NK-92 (cell line): ENCODE results near the gene PRKACA.

Experiments
- DNase-seq: peaks from one replicate; lab custom pipeline; 2025; ENCODE audit not compliant: unreplicated experiment; lab: John Stamatoyannopoulos, UW

PRKACA gene

DNA sequence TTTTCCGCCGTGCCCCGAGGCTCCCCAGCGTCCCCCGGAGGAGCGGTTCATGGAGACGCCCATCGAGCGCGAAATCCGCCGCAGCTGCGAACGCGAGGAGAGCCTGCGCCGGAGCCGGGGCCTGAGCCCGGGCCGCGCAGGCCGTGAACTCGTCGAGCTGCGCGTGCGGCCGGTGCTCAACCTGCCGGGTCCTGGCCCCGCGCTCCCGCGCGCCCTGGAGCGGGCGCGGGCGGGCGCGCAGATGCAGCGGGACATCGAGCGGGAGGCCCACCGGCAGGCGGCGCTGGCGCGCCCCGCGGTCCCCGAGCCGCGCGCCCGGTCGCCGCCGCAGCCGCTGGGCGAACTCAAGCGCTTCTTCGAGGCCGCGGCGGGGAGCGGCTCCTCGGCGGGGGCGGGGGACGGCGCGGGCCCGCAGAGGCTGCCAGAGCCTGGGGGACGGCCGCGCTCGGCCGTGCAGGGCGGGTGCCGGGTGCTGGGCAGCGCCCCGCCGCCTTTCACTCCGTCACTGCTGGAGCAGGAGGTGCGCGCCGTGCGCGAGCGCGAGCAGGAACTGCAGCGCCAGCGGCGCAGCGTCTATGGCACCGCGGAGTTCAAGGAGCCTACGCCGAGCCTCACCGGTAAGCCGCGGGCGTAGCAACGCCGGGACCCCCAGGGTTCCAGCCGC lies 44.2 kb downstream of the PRKACA start:
- DNase-seq, result no peak

DNA sequence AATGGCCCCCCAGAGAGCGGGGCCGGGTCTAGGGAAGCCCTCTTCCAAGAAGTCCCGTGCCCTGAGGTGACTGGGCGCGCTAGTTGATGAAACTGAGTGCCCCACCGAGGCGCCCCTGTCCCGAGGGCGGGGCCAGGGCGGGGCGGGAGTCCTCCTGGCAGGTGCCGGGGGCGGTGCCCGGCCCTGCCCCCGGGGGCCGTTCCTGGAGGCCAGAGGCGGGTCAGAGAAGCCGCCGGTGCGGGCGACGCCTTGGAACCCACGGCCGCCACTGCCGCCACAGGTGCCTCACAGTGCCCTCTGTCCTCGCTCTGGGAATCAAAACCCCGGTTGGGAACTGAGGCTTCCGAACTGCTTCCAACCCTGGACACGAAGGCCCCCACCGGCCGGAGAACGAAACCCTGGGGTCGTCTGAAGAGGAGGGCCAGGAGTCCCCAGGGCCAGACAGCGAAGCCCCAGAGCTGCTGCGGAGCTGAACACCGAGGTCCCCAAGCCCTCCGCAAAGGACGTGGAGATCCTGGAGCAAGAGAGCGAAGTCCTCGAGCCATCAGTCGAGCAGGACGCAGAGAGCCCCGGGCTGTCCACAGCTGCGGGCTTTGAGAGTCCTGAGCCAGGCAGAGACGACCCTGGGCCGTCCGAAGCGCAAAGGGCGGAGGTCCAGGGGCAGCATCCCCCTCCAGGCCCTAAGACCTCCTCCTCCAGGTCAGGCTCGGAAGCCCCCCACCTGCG lies 44.9 kb downstream of the PRKACA start, which contains the start of gene MISP3:
TSS of gene MISP3 (plus strand) at position 252 of the 726 bp plus-strand sequence. CDS start 524 bp downstream, outside the sequence.
- no peak for DNase-seq

DNA sequence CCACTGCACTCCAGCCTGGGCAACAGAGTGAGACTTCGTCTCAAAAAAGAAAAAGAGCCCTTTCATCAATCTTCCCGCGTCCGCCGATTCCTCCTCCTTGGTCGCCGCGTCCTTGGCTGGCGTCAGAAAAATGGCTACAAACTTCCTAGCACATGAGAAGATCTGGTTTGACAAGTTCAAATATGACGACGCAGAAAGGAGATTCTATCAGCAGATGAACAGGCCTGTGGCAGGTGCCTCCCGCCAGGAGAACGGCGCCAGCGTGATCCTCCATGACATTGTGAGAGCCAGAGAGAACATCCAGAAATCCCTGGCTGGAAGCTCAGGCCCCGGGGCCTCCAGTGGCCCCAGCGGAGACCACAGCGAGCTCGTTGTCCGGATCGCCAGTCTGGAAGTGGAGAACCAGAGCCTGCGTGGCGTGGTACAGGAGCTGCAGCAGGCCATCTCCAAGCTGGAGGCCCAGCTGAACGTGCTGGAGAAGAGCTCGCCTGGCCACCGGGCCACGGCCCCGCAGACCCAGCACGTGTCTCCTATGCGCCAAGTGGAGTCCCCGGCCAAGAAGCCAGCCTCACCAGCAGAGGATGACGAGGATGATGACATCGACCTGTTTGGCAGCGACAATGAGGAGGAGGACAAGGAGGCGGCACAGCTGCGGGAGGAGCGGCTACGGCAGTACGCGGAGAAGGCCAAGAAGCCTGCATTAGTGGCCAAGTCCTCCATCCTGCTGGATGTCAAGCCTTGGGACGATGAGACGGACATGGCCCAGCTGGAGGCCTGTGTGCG lies 47.1 kb downstream of the PRKACA start:
- DNase-seq, result no peak

DNA sequence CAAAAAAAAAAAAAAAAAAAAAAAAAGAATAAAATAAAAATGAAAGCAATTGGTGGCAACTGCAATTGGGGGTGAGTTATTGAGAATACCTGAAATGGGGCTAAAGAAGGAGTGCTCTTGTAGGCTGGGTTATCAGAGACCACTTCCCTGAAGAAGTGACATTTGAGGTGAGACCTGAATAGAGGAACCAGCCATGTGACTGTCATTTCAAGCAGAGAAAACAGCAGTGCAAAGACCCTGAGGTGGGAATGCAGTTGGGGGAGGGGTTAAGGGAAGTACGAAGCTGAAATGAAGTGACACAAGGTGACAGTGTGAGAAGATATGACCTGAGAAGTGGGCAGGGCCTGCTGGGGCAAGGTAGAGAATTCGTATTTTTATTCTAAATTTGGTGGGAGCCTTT lies 51.4 kb downstream of the PRKACA start:
- DNase-seq, result no peak

DNA sequence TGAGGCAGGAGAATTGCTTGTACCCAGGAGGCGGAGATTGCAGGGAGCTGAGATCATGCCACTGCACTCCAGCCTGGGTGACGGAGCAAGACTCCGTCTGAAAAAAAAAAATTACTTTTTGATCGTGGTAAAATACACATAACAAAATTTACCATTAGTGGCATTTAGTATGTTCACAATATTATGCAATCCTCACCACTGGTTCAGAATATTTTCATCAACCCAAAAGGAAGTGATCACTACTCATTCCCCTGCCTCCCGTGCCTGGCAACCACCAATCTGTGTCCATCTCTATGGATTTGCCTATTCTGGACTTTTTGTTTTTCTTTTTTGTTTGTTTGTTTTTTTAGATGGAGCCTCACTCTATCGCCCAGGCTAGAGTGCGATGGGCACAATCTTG lies 54.5 kb downstream of the PRKACA start:
- no peak for DNase-seq

DNA sequence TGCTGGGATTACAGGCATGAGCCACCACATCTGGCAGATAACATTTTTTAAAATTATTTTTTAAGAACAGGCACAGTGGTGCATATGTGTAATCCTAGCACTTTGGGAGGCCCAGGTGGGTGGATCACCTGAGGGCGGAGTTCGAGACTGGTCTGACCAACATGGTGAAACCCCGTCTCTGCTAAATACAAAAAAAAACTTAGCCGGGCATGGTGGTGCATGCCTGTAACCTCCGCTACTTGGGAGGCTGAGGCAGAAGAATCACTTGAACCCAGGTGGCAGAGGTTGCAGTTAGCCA lies 55.1 kb downstream of the PRKACA start:
- no peak for DNase-seq

DNA sequence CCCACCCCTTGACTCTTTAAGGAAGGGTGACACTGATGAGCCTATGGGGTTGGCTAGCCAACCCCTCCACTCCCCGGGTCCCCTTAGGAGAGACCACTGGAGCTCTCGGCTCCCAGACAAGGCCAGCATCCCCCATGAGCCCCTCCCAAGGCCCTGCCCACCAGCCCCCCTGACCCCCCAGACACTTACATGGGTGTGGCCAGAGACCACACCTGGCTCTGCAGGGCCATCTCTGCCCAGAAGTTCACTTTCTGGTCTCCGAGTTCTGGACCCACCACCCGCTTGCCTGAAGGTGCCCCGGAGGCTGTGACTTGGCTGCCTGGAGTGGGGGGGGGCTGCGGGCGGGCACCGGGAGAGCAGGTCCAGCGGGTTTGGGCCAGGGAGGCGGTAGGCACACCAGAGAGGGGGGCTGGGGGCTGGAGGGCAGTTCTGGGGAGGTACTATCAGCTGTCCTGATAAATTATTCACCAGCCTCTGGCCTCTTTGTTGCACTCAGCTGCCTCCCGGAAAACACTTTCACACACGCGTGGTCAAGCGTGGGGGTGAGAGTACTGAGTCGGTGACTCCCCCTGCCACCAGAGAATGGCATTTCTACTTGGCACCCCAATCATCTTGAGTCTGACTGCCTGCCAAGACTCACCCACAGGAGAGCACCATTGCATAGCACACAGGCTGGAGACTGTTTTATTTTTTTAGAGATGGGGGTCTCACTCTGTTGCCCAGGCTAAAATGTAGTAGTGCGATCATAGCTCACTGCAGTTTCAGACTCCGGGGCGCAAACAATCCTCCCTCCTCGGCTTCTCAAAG lies 55.6 kb downstream of the PRKACA start, which contains the start of gene PALM3:
TSS of gene PALM3 (minus strand) at position 326 of the 807 bp plus-strand sequence. CDS start at position 230, 96 bp downstream.
- DNase-seq, result no peak

DNA sequence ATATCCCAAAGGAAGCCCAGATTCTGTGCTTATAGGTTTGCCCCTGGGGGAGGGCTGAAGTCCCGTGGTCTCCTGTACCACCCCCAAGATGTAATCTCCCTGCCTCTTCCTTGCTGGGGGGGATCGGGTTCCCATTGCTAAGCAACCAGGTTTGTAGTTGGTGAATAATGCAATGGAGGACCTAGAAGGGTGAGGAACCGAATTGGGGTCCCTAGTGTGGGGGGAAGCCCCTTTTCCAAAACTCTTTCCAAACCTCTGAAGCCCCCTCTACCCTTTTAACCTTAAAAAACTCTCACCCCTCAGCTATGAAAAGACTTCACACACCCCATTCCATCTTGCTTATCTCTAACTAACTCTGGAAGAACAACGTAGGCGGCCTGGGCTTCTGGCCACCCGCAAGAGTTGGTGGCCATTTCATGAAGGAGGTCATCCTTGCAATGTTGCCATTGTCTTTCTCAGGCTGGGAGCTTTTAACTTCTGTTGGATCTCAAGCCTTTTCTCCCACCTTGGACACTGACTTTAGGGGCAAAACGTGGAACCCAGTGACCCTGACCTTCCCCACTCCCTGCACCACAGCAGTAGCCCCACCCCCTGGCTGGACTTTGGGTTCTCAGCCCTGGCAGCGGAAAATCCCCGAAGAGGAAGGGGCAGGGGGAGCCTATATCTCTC lies 56.3 kb downstream of the PRKACA start:
- DNase-seq, result no peak

DNA sequence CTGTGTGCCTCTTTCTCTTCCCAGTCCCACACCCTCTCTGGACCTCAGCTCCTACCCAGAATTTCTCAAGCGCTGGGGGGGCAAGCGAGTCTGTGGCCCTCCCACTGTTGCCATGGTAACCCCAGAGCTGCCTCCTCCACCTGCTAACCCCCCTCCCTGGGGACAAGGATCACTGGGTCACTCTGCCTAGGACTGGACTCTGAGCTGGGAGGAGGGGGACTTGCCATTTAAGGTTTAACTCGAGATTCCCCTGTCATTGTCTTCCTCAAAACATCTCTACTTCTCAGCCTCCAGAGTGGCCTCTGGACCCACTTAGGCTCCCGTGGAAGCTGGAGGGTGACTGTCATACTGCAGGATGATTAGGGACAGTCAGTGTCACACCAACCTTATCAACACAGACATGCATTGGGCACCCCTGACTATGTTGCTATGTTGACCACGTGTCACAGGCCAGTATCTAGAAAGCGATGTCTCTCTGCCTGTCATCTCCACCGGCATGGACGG lies 57.9 kb downstream of the PRKACA start:
- DNase-seq, result no peak

DNA sequence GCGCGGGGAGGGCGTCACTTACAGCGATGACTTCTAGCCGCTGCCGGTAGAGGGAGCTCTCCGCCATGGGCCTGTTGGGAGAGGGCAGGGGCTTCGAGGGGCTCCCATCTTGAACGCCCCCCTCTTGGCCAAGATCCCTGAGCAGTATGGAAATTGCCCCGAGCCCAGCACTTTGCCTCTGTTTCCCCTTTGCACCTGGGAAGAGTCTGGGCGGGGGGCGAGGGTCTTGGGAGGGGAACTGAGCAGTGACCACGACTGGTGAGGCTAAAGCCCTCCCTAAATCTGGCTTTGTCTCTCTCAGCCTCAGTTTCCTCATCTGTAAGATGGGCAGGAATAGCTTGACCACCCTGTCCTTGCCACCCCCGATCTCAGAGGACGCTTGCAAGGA lies 58.5 kb downstream of the PRKACA start:
- DNase-seq, result no peak

DNA sequence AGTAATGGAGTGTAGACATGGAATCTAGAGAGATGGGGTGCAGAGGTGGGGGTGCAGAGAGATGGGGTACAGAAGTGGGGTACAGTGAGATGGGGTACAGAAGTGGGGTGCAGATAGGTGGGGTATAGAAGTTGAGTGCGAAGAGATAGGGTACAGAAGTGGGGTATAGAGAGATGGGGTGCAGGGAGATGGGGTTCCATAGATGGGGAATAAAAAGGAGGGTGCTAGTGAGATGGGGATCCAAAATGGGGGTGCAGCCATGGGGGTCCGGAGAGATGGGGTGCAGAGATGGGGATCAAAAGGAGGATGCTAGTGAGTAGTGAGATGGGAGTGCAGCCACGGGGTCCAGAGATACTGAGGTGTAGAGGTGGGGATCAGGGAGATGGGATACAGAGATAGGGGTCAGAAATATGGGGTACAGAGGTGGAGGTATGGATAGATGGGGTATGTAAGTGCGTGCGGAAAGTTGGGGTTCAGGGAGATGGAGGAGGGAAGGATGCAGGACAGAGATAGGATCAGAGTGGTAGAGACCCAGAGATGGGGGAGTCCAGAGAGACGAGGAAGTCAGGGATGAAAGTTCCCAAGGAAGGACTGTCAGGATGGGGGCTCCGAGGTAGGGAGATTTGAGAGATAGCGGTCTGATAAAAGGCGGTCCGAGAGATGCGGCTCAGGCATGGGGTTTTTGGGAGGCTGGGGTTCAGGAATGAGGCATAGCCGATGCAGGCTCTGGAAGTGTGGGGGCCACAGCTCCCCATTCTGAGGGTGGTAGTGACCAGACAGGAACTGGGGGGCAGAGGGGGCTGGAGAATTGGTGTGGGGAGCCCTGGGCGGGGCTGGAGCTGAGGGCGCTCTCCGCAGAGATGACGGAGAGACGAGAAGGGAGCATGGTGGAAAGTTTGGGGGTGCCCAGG lies 59.1 kb downstream of the PRKACA start:
- DNase-seq, result no peak

DNA sequence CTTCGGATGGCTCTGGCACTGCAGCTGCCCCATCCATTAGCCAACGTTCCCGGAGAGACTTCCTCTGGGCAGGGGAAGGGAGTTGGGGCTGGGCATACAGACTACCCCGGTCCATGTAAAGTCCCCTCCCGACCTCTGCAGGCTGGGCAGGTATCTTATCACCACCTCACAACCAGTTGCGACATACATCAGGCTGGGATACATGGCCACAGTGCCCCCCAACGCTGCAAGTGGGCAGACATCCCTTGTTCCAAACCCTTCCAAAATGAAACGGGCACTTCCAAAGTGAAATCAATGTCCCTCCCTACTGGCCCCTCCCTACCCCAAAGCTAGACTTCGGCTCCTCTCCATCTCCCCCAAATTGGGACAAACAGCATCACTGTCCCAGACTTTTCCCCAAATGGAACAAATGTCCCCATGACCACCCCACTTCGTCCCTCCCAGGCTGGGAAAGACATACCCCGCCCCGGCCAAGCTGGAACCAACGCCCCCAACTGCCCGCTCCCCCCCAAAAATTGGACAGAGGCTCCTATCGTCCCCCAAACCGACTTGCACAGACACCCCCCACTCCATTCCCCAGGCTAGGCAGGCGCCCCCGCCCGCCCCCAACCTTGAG lies 60.7 kb downstream of the PRKACA start:
- DNase-seq, result no peak

DNA sequence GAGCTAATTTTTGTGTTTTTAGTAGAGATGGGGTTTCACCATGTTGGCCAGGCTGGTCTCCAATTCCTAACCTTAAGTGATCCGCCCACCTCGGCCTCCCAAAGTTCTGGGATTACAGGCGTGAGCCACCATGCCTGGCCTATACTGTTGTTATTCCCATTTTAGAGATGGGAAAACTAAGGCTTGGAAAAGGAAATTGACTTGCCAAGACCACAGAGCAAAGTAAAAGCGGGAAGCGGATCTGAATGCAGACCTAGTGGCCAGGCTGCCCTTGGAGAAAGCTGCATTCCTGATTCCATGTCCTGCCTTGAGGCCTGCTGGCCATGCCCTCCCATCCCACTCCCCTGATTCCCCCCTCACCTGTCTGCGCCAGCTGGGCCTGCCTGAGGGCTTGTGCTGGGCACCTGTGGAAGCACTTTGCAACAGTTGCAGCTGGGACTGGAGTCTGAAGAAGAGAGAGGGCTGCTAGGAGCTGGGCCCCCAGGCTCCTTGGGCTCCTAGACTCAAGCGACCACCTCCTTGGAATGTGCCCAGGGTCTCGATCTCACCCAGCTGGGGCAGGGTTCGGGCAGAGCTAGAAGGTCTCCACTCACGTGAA lies 61.4 kb downstream of the PRKACA start:
- DNase-seq, result no peak

DNA sequence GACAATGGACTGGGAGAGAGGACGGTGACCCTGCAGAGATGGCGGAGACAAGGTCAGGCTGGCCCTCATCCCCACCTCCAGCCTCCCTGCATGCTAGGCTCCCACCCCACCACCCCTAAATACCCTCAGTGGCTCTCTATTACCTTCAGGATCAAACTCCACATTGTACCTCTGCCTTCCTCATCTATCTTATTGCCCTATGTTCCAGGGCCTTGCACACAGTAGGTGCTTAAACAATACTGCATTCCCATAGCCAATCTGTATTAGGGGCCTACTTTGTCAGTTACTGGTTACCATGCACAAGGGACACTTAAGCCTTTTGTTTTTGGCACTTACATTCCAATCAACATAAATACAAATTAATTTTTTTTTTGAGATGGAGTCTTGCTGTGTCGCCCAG lies 62.2 kb downstream of the PRKACA start:
- no peak for DNase-seq

DNA sequence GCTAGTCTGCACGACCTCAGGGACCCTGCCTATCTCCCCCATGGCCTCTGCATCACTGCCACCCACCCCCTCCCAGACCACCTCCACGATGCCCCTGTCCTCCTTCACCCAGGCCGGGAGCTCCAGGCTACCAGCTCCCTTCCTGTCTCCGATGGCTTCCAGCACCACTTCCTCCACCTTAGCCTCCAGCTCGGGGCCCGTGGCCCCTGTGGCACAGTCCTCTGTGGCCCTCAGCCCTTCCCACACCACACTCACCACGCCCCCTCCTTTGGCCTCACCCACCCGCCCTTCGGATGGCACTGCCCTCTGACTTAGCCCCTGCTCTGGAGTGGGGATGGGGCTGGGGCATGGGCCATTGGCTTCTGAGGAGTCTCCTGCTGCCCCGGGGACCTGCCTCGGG lies 62.8 kb downstream of the PRKACA start:
- DNase-seq, result no peak

DNA sequence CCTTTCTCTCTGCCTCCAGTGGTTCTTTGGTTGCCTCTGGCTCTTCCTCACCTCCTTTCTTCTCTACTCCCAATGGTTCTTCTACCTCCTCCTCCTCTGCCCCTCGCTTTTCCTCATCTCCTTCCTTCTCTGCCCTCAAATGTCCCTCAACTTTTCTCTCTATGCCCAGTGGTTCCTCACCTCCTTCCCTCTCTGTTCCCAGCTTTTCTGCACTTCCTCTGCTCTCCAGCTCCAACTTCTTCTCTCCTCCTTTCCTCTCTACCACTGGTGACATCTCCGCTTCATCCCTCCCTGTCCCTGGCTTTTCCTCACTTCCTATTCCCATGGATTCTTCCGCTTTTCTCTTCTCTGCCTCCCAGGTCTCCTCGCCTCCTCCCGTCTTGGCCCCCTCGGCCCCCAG lies 63.5 kb downstream of the PRKACA start:
- no peak for DNase-seq

DNA sequence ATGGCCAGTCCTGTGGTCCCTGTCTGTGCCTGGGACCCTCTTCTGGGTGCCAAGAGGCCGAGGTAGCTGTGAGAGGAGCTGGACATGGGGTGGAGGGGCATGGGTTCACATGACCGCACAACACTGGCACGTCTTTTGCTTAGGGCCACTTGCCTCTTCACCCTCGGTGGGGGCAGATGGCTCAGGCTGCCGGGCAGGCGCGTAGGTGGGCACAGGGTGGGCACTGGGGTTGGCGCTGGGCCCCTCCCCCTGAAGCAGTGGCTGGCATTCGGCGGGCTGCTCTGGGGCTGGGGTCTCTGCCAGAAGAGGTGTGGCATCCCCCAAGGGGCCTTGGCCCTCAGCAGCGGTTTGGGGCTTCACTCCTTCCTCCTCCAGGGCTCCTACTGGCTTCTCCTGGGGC lies 64.1 kb downstream of the PRKACA start:
- DNase-seq, result no peak

DNA sequence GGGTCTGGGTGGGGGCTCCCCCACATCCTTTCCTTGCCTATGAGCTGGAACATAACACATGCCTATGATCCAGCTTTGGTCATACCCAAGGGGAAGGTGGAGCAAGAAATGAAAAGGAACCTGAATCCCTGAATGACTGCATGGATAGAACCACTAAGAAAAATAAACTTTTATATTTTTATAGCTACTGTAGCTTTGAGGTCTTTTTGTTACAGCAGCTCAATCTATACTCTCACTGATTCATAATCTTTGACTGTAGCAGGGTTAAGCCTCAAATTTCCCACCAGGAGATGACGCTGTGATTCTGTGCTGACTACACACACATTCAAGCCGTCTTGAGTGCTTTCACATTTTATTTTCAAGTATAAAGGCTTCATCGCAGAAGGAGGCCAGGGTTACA lies 64.5 kb downstream of the PRKACA start:
- no peak for DNase-seq

DNA sequence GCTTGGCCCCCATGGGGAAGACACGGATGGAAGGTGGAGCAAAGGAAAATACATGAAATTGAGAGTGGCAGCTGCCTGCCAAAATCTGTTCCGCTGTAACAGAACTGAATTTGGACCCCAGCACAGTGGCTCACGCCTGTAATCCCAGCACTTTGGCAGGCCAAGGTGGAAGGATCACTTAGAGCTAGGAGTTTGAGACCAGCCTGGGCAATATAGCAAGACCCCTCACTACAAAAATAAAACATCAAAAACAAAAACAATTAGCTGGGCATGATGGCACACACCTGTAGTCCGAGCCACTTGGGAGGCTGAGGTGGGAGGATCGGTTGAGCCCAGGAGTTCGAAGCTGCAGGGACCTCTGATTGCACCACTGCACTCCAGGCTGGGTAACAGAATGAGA lies 65.1 kb downstream of the PRKACA start:
- DNase-seq, result no peak
